Measurements from ENCODE around the gene SSR1. TPM values are rescaled to one million over a fixed set of nuclear protein-coding genes. Genes with fewer than 3 reads are reported as not detected.
"Not testable (repeated sequence)": the region's sequence is repeated elsewhere in the genome, so short reads cannot be mapped to it uniquely, and the experiment has no call there.

The SSR1 gene
- total RNA-seq, 1 donor from 2014 or later: 203 TPM

GRCh38 chr6:7295916-7296315 is 17.1 kb downstream of the SSR1 start:
- intact Hi-C loops (cut with micrococcal nuclease): no loop called here
- H3K4me3 Mint-ChIP-seq (ENCODE audit: low read depth): no peak overlapping the region
- H3K27me3 Mint-ChIP-seq (ENCODE audit: low read depth): no peaks in the 10 kb centered on the region
- H3K36me3 Mint-ChIP-seq (ENCODE audit: low read depth): peaks cover 69% of the 10 kb centered on the region
- H3K4me1 Mint-ChIP-seq (ENCODE audit: low read depth): peaks cover 13% of the 10 kb centered on the region
- no peaks in the 10 kb centered on the region for H3K9me3 Mint-ChIP-seq
- H3K27ac Mint-ChIP-seq: peak overlapping the region; percentile 17
- DNase-seq (ENCODE audit: low spot score): no peak

- Mint-ChIP-seq H3K27me3 (ENCODE audit: low read depth) (no peaks in the 10 kb centered on the region), H3K9me3 (no peaks in the 10 kb centered on the region), H3K4me1 (ENCODE audit: low read depth) (peaks cover 5% of the 10 kb centered on the region), H3K27ac (no peak overlapping the region), H3K36me3 (ENCODE audit: low read depth) (peaks cover 67% of the 10 kb centered on the region), H3K4me3 (ENCODE audit: low read depth) (no peak overlapping the region)
- intact Hi-C loops (cut with micrococcal nuclease): no loop called here
- no peak for DNase-seq (ENCODE audit: low spot score)
These were observed 20.3 kb downstream of the SSR1 start for GRCh38 chr6:7292596-7293255.

GRCh38 chr6:7290079-7290478 is 22.9 kb downstream of the SSR1 start:
- intact Hi-C loops (cut with micrococcal nuclease): no loop called here
- Mint-ChIP-seq H3K27me3 (ENCODE audit: low read depth) (no peaks in the 10 kb centered on the region), H3K4me3 (ENCODE audit: low read depth) (no peak overlapping the region), H3K27ac (no peak overlapping the region), H3K4me1 (ENCODE audit: low read depth) (peaks cover 2% of the 10 kb centered on the region), H3K9me3 (no peaks in the 10 kb centered on the region), H3K36me3 (ENCODE audit: low read depth) (peaks cover 77% of the 10 kb centered on the region)
- no peak for DNase-seq (ENCODE audit: low spot score)

GRCh38 chr6:7285416-7285815 is 27.6 kb downstream of the SSR1 start:
- intact Hi-C loops (cut with micrococcal nuclease): no loop called here
- Mint-ChIP-seq H3K27ac (no peak overlapping the region), H3K36me3 (ENCODE audit: low read depth) (peaks cover 73% of the 10 kb centered on the region), H3K9me3 (no peaks in the 10 kb centered on the region), H3K27me3 (ENCODE audit: low read depth) (no peaks in the 10 kb centered on the region), H3K4me1 (ENCODE audit: low read depth) (peaks cover 15% of the 10 kb centered on the region), H3K4me3 (ENCODE audit: low read depth) (no peak overlapping the region)
- no peak for DNase-seq (ENCODE audit: low spot score)

- no peak for DNase-seq (ENCODE audit: low spot score)
- Mint-ChIP-seq H3K4me1 (ENCODE audit: low read depth) (peaks cover 15% of the 10 kb centered on the region), H3K27ac (no peak overlapping the region), H3K36me3 (ENCODE audit: low read depth) (peaks cover 56% of the 10 kb centered on the region), H3K4me3 (ENCODE audit: low read depth) (no peak overlapping the region), H3K9me3 (no peaks in the 10 kb centered on the region), H3K27me3 (ENCODE audit: low read depth) (no peaks in the 10 kb centered on the region)
- intact Hi-C loops (cut with micrococcal nuclease): no loop called here
These were observed 29.3 kb downstream of the SSR1 start for GRCh38 chr6:7283676-7284075.

GRCh38 chr6:7282097-7282906 is 30.7 kb downstream of the SSR1 start:
- H3K4me3 Mint-ChIP-seq (ENCODE audit: low read depth): no peak overlapping the region
- intact Hi-C loops (cut with micrococcal nuclease): no loop called here
- H3K4me1 Mint-ChIP-seq (ENCODE audit: low read depth): peaks cover 15% of the 10 kb centered on the region
- peak overlapping the region; percentile 53 for H3K27ac Mint-ChIP-seq
- no peaks in the 10 kb centered on the region for H3K9me3 Mint-ChIP-seq
- peaks cover 42% of the 10 kb centered on the region for H3K36me3 Mint-ChIP-seq (ENCODE audit: low read depth)
- H3K27me3 Mint-ChIP-seq (ENCODE audit: low read depth): no peaks in the 10 kb centered on the region
- DNase-seq (ENCODE audit: low spot score): no peak

GRCh38 chr6:7276199-7276524 is 36.8 kb downstream of the SSR1 start:
- DNase-seq (ENCODE audit: low spot score): no peak

GRCh38 chr6:7274525-7274924 is 38.5 kb downstream of the SSR1 start:
- H3K4me1 Mint-ChIP-seq (ENCODE audit: low read depth); intact Hi-C loops (cut with micrococcal nuclease): not testable (repeated sequence)

More at GRCh38 chr6:7276199-7276524, 36.8 kb downstream of the SSR1 start:
- Mint-ChIP-seq H3K4me3 (ENCODE audit: low read depth) (no peak overlapping the region), H3K9me3 (no peaks in the 10 kb centered on the region), H3K27ac (no peak overlapping the region), H3K27me3 (ENCODE audit: low read depth) (no peaks in the 10 kb centered on the region), H3K36me3 (ENCODE audit: low read depth) (no peaks in the 10 kb centered on the region), H3K4me1 (ENCODE audit: low read depth) (no peaks in the 10 kb centered on the region)
- intact Hi-C loops (cut with micrococcal nuclease): loop anchor here (1.0 to 2.0 kb wide), 4 partner anchors 63 to 599 kb away; partner anchors contain the start of genes CAGE1 and RIOK1

GRCh38 chr6:7273709-7274108 is 39.3 kb downstream of the SSR1 start:
- no peak overlapping the region for H3K27ac Mint-ChIP-seq
- H3K4me1 Mint-ChIP-seq (ENCODE audit: low read depth): no peaks in the 10 kb centered on the region
- no peaks in the 10 kb centered on the region for H3K9me3 Mint-ChIP-seq
- intact Hi-C loops (cut with micrococcal nuclease): no loop called here
- no peak for DNase-seq (ENCODE audit: low spot score)
- no peaks in the 10 kb centered on the region for H3K36me3 Mint-ChIP-seq (ENCODE audit: low read depth)
- H3K27me3 Mint-ChIP-seq (ENCODE audit: low read depth): peaks cover 4% of the 10 kb centered on the region
- no peak overlapping the region for H3K4me3 Mint-ChIP-seq (ENCODE audit: low read depth)

More at GRCh38 chr6:7274525-7274924, 38.5 kb downstream of the SSR1 start:
- not testable (repeated sequence) for H3K4me3 Mint-ChIP-seq (ENCODE audit: low read depth); H3K36me3 Mint-ChIP-seq (ENCODE audit: low read depth); H3K9me3 Mint-ChIP-seq; H3K27me3 Mint-ChIP-seq (ENCODE audit: low read depth); H3K27ac Mint-ChIP-seq
- DNase-seq (ENCODE audit: low spot score): peak; percentile 2

- intact Hi-C loops (cut with micrococcal nuclease): no loop called here
- peaks cover under 1% of the 10 kb centered on the region for H3K9me3 Mint-ChIP-seq
- H3K27ac Mint-ChIP-seq: no peak overlapping the region
- no peak for DNase-seq (ENCODE audit: low spot score)
- no peaks in the 10 kb centered on the region for H3K36me3 Mint-ChIP-seq (ENCODE audit: low read depth)
- H3K4me1 Mint-ChIP-seq (ENCODE audit: low read depth): no peaks in the 10 kb centered on the region
- no peak overlapping the region for H3K4me3 Mint-ChIP-seq (ENCODE audit: low read depth)
- peaks cover 4% of the 10 kb centered on the region for H3K27me3 Mint-ChIP-seq (ENCODE audit: low read depth)
These were observed 41.8 kb downstream of the SSR1 start for GRCh38 chr6:7271205-7271534.

GRCh38 chr6:7270320-7271204 is 42.4 kb downstream of the SSR1 start:
- Mint-ChIP-seq H3K27me3 (ENCODE audit: low read depth) (peaks cover 4% of the 10 kb centered on the region), H3K4me1 (ENCODE audit: low read depth) (no peaks in the 10 kb centered on the region), H3K36me3 (ENCODE audit: low read depth) (no peaks in the 10 kb centered on the region), H3K4me3 (ENCODE audit: low read depth) (no peak overlapping the region), H3K9me3 (peaks cover 3% of the 10 kb centered on the region), H3K27ac (no peak overlapping the region)
- DNase-seq (ENCODE audit: low spot score): peak; percentile 1
- intact Hi-C loops (cut with micrococcal nuclease): no loop called here

- peaks cover 4% of the 10 kb centered on the region for H3K27me3 Mint-ChIP-seq (ENCODE audit: low read depth)
- DNase-seq (ENCODE audit: low spot score): no peak
- intact Hi-C loops (cut with micrococcal nuclease): no loop called here
- H3K27ac Mint-ChIP-seq: no peak overlapping the region
- H3K36me3 Mint-ChIP-seq (ENCODE audit: low read depth): no peaks in the 10 kb centered on the region
- no peak overlapping the region for H3K4me3 Mint-ChIP-seq (ENCODE audit: low read depth)
- H3K4me1 Mint-ChIP-seq (ENCODE audit: low read depth): no peaks in the 10 kb centered on the region
- peaks cover 3% of the 10 kb centered on the region for H3K9me3 Mint-ChIP-seq
These were observed 43.2 kb downstream of the SSR1 start for GRCh38 chr6:7269816-7270215.

Measured in activated T-helper 2 cell treated with anti-CD3 and anti-CD28 coated beads, Interferon-gamma antibody, Interleukin-2, Interleukin-4, amounts not matched to agents 10 μg/mL and 5 μg/mL and 100 μg/mL, durations not matched to agents 14 hours and 24 hours and 36 hours (primary cell).